Central memory CD8-positive, alpha-beta T cell (primary cell): Measurements from ENCODE around the gene IQGAP1.

Source experiments
- ATAC-seq: fragments of 150-1000 bp; cut with Tn5 transposase; replicated peaks from 2 replicates; pipeline ENCODE4 v1.10.0; 2022; ENCODE audit warnings: mild to moderate bottlenecking, moderate FRiP score, moderate number of reproducible peaks; ENCODE audit not compliant: poor library complexity, severe bottlenecking; ENCODE audit errors: extremely low read depth
- DNase-seq, 2 donors: peaks; one replicate each; pipeline ENCODE4 v3.0.0; 2021; ENCODE audit warnings: low spot score in 2 of 2
- H3K27ac Mint-ChIP-seq: one replicate; pipeline ENCODE4 v1.8.0; 2022; ENCODE audit warnings: low read depth, mild to moderate bottlenecking, moderate library complexity, mixed read lengths
- H3K27me3 Mint-ChIP-seq: one replicate; pipeline ENCODE4 v1.8.0; 2022; ENCODE audit warnings: mixed read lengths
- H3K36me3 Mint-ChIP-seq: one replicate; pipeline ENCODE4 v1.8.0; 2022; ENCODE audit warnings: mild to moderate bottlenecking, moderate library complexity, mixed read lengths; ENCODE audit not compliant: insufficient read depth
- H3K4me1 Mint-ChIP-seq: one replicate; pipeline ENCODE4 v1.8.0; 2022; ENCODE audit warnings: mixed read lengths
- H3K4me3 Mint-ChIP-seq: one replicate; pipeline ENCODE4 v1.8.0; 2022; ENCODE audit warnings: mild to moderate bottlenecking, moderate library complexity, mixed read lengths
- H3K9me3 Mint-ChIP-seq: one replicate; pipeline ENCODE4 v1.8.0; 2022; ENCODE audit warnings: mixed read lengths

Gene IQGAP1

GRCh38 chr15:90388462-90389380 is 679 bp downstream of the IQGAP1 start:
- Mint-ChIP-seq H3K36me3 (peaks cover 38% of the 10 kb centered on the region), H3K9me3 (no peaks in the 10 kb centered on the region), H3K4me3 (peak overlapping the region; percentile 85), H3K4me1 (peaks cover 52% of the 10 kb centered on the region), H3K27me3 (no peaks in the 10 kb centered on the region), H3K27ac (peak overlapping the region; percentile 92)
- ATAC-seq: peak; percentile 31
- DNase-seq: peak; percentile 35 to 39

DNA sequence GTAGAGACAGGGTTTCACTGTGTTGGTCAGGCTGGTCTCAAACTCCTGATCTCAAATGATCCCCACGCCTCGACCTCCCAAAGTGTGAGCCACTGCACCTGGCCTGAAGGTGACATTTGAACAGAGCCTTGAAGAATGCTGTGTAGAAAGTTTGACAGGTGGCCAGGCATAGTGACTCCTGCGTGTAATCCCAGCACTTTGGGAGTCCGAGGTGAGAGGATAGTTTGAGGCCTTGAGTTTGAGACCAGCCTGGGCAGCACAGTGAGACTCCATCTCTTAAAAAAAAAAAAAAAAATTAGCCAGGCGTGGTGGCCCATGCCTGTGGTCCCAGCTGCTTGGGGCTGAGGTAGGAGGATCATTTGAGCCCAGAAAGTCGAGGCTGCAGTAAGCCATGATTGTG is 1.5 kb downstream of the IQGAP1 start:
- Mint-ChIP-seq H3K4me3 (peak overlapping the region; percentile 85), H3K36me3 (peaks cover 44% of the 10 kb centered on the region), H3K4me1 (peaks cover 57% of the 10 kb centered on the region), H3K27ac (peak overlapping the region; percentile 92), H3K9me3 (no peaks in the 10 kb centered on the region), H3K27me3 (no peaks in the 10 kb centered on the region)
- DNase-seq (no peak), ATAC-seq (no peak)

DNA sequence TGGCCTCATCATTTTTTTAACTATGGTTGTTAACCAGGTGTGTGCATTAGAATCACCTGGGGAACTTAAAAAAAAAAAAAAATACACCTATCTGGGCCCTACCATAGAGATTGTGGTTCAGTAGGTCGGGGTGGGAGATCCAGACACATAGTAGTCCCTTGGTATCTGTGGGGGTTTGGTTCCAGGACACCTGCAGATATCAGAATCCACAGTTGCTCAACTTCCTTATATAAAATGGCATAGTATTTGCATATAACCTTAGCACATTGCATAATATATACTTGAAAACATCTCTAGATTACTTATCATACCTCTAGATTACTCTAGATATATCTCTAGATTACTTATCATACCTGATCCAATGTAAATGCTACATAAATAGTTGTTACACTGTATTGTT is 5.0 kb downstream of the IQGAP1 start:
- Mint-ChIP-seq H3K36me3 (peaks cover 54% of the 10 kb centered on the region), H3K4me3 (peak overlapping the region; percentile 9)

DNA sequence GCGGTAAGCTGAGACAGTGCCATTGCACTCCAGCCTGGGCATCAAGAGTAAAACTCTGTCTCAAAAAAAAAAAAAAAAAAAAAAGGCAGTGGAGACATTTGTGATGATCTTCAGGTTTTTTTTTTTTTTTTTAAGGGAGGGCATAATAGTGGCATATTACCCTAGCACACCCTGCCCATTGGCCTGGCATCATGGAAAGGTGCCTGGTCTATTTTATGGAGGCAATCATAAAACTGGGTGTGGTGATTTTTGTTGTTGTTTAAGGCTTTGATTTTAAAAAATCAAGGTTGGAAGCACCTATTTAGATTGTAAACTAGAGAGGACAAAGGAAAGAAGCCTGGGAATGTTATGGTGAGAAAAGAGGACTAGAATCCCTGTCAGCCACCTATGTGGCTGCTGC is 6.0 kb downstream of the IQGAP1 start:
- Mint-ChIP-seq H3K27me3 (no peaks in the 10 kb centered on the region), H3K36me3 (peaks cover 52% of the 10 kb centered on the region), H3K4me1 (peaks cover 64% of the 10 kb centered on the region), H3K9me3 (no peaks in the 10 kb centered on the region), H3K27ac (peak overlapping the region; percentile 78), H3K4me3 (peak overlapping the region; percentile 19)
- DNase-seq: no peak
- ATAC-seq: no peak

More for the DNA sequence above, 5.0 kb downstream of the IQGAP1 start:
- H3K27me3 Mint-ChIP-seq: no peaks in the 10 kb centered on the region
- DNase-seq: no peak
- H3K27ac Mint-ChIP-seq: peak overlapping the region; percentile 78
- peaks cover 66% of the 10 kb centered on the region for H3K4me1 Mint-ChIP-seq
- no peak for ATAC-seq
- H3K9me3 Mint-ChIP-seq: no peaks in the 10 kb centered on the region

GRCh38 chr15:90394748-90395442 is 6.9 kb downstream of the IQGAP1 start:
- H3K4me3 Mint-ChIP-seq: peak overlapping the region; percentile 19
- H3K27me3 Mint-ChIP-seq: no peaks in the 10 kb centered on the region
- H3K4me1 Mint-ChIP-seq: peaks cover 63% of the 10 kb centered on the region
- ATAC-seq (no peak), DNase-seq (no peak)
- peak overlapping the region; percentile 78 for H3K27ac Mint-ChIP-seq
- H3K36me3 Mint-ChIP-seq: peaks cover 50% of the 10 kb centered on the region
- no peaks in the 10 kb centered on the region for H3K9me3 Mint-ChIP-seq

GRCh38 chr15:90396321-90396720 is 8.3 kb downstream of the IQGAP1 start:
- Mint-ChIP-seq H3K36me3 (peaks cover 47% of the 10 kb centered on the region), H3K4me3 (peak overlapping the region; percentile 42), H3K27me3 (no peaks in the 10 kb centered on the region), H3K27ac (peak overlapping the region; percentile 26), H3K4me1 (peaks cover 64% of the 10 kb centered on the region), H3K9me3 (no peaks in the 10 kb centered on the region)
- no peak for DNase-seq
- ATAC-seq: no peak

DNA sequence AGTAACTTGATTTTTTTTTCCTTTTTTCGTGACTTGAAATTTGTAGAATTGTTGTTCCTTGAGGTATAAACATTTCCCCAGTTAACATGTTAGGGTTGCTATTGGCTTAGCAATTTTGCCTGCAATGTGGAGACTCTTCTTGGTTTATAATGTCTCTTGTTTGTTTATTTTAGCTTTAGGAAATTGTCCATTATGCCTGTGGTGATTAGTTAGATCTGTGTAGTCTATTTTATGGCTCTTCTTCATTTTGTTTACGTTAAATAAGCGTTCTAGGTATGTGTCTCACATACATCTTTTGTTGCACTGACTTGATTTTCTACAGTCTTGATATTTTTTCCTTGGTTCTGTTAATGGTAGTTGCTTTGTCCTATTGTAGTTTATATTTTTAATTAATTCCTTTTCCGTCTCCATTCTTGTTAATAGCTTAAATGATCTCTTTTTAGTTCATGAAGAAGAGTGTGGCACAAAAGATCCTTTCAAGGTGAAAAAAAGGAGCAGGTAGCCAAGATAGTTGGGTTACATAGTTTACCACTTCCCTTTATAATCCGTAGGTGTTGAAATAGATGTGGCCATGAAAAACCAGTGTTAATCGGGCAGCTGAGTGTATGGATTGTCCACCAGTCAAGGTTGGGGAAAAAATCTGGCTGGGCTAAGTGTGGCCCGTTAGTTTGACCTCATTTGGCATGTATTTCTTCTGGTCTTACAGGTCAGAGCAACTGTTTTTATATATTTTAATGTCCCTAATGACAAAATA is 12.1 kb downstream of the IQGAP1 start:
- ATAC-seq: peak; percentile 59
- Mint-ChIP-seq H3K27me3 (no peaks in the 10 kb centered on the region), H3K9me3 (no peaks in the 10 kb centered on the region), H3K4me3 (peak overlapping the region; percentile 52), H3K4me1 (peaks cover 60% of the 10 kb centered on the region), H3K27ac (peak overlapping the region; percentile 97), H3K36me3 (peaks cover 22% of the 10 kb centered on the region)
- no peak for DNase-seq

GRCh38 chr15:90400759-90401314 is 12.8 kb downstream of the IQGAP1 start:
- no peaks in the 10 kb centered on the region for H3K27me3 Mint-ChIP-seq
- peaks cover 24% of the 10 kb centered on the region for H3K36me3 Mint-ChIP-seq
- peak in 1 of 2 donors; percentile 73 for DNase-seq
- ATAC-seq: peak; percentile 97
- H3K27ac Mint-ChIP-seq: peak overlapping the region; percentile 97
- H3K4me3 Mint-ChIP-seq: peak overlapping the region; percentile 52
- peaks cover 61% of the 10 kb centered on the region for H3K4me1 Mint-ChIP-seq
- no peaks in the 10 kb centered on the region for H3K9me3 Mint-ChIP-seq

- Mint-ChIP-seq H3K4me3 (peak overlapping the region; percentile 52), H3K9me3 (no peaks in the 10 kb centered on the region), H3K27me3 (no peaks in the 10 kb centered on the region), H3K4me1 (peaks cover 62% of the 10 kb centered on the region), H3K36me3 (peaks cover 21% of the 10 kb centered on the region), H3K27ac (peak overlapping the region; percentile 97)
- no peak for ATAC-seq
- no peak for DNase-seq
Observed at GRCh38 chr15:90401495-90401894, 13.5 kb downstream of the IQGAP1 start.

DNA sequence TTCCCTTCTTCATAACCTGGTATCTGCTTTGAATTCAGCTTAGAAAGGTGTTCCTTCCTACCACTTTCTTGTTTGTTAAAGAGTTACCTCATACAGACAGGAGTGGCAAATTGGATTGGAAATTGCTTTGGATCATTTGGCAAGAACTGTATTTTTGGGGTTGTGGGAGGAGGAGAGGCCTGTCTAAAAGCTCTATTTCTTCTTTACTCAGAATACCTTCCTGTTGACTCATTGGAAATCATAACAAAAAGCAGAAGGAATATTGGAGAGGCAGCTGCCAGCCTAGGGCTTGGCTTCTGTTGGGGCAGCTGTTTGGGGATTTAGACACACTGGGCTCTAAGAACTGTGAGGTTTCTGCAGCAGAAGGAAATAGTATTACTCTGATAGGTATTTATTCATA is 14.2 kb downstream of the IQGAP1 start:
- Mint-ChIP-seq H3K9me3 (no peaks in the 10 kb centered on the region), H3K27me3 (no peaks in the 10 kb centered on the region), H3K4me3 (peak overlapping the region; percentile 52), H3K27ac (peak overlapping the region; percentile 97), H3K4me1 (peaks cover 69% of the 10 kb centered on the region), H3K36me3 (peaks cover 20% of the 10 kb centered on the region)
- ATAC-seq: no peak
- DNase-seq: no peak

DNA sequence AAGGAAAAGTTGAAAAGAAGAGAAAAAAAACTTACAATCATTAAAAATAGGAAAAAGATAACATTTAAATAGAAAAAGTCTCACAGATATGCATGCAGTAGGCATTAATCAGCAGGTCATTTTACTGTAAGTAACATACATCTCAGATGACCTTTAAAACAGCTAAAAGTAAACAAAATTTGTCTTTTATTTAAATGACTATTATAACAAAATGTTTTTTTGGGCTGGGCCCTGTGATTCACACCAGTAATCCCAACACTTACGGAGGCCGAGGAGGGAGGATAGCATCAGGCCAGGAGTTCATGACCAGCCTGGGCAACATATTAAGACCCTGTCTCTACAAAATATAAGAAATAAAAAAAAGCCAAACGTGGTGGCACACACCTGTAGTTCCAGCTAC is 14.7 kb downstream of the IQGAP1 start:
- DNase-seq: no peak
- Mint-ChIP-seq H3K4me1 (peaks cover 75% of the 10 kb centered on the region), H3K9me3 (no peaks in the 10 kb centered on the region), H3K27me3 (no peaks in the 10 kb centered on the region), H3K36me3 (peaks cover 16% of the 10 kb centered on the region), H3K4me3 (peak overlapping the region; percentile 52), H3K27ac (peak overlapping the region; percentile 97)
- no peak for ATAC-seq

- H3K9me3 Mint-ChIP-seq: no peaks in the 10 kb centered on the region
- no peaks in the 10 kb centered on the region for H3K27me3 Mint-ChIP-seq
- DNase-seq (no peak), ATAC-seq (no peak)
- H3K27ac Mint-ChIP-seq: no peak overlapping the region
- peaks cover 88% of the 10 kb centered on the region for H3K4me1 Mint-ChIP-seq
- H3K36me3 Mint-ChIP-seq: peaks cover 18% of the 10 kb centered on the region
- H3K4me3 Mint-ChIP-seq: no peak overlapping the region
Observed at GRCh38 chr15:90405055-90405607, 17.1 kb downstream of the IQGAP1 start.
